ENCODE data around the gene CETN2.

GRCh38 chrX:152819732-152820131, 10.8 kb downstream of the CETN2 start:
- TF ChIP-seq EZH2 (IDR thresholded peaks at IDR 0.05; ENCODE audit: borderline replicate concordance, low read depth, low read length, severe bottlenecking) (no peak), CTCF (IDR thresholded peaks at IDR 0.05; ENCODE audit: borderline replicate concordance, extremely low read depth, low read length, poor library complexity, severe bottlenecking) (no peak)
